ENCODE measurements around the gene ING3.

GRCh38 chr7:120951826-120952225 is 1.2 kb downstream of the ING3 start:
- TF ChIP-seq CTCF (IDR thresholded peaks at IDR 0.05) (no peak), POLR2AphosphoS5 (IDR thresholded peaks at IDR 0.05; ENCODE audit: low read depth, low read length) (no peak)

Measured in Panc1 (cell line).